OCI-LY7 (cell line): Measurements from ENCODE around the gene ATAD3C. TPM values are rescaled to one million over a fixed set of nuclear protein-coding genes. Genes with fewer than 3 reads are reported as not detected.

Experiments
- BruUV-seq: library from RNA; stranded (reverse); fragments of 400-500 nt; replicated peaks from 2 replicates; lab custom pipeline; 2021; lab: Mats Ljungman, UMichigan
- CTCF ChIA-PET: fragments of 300-600 bp; sonication (Branson Sonifier 250); formaldehyde crosslinking; loops from one replicate; lab custom pipeline; 2022; ENCODE audit warnings: antibody characterized with exemption; ENCODE audit not compliant: unreplicated experiment; lab: Charles Lee
- POLR2A ChIA-PET: fragments of 300-600 bp; sonication (Branson Sonifier 250); formaldehyde crosslinking; loops from one replicate; lab custom pipeline; 2022; ENCODE audit warnings: antibody characterized with exemption; lab: Charles Lee
- DNase-seq: peaks from one replicate; pipeline ENCODE4 v3.0.0-alpha.2; 2015; ENCODE audit warnings: low spot score
- H2AFZ ChIP-seq: fragments of 200-600 bp; sonication (generic), shearing (Covaris generic); 2 replicates; pipeline ENCODE4 v1.6.1; 2014; ENCODE audit warnings: mild to moderate bottlenecking, antibody characterized with exemption, low read length, moderate library complexity
- H3K27ac ChIP-seq: fragments of 200-600 bp; sonication (generic); 2 replicates; pipeline ENCODE4 v1.5.1; 2014; ENCODE audit warnings: mixed run types, low read depth, mild to moderate bottlenecking, moderate library complexity, low read length, inconsistent platforms; ENCODE audit not compliant: poor library complexity, severe bottlenecking
- H3K36me3 ChIP-seq: fragments of 200-600 bp; sonication (generic); 2 replicates; pipeline ENCODE4 v1.6.1; 2014; ENCODE audit warnings: mild to moderate bottlenecking, antibody characterized with exemption, low read length, moderate library complexity, mixed read lengths; ENCODE audit not compliant: insufficient read depth
- H3K4me1 ChIP-seq: fragments of 200-600 bp; sonication (generic); 2 replicates; pipeline ENCODE4 v1.5.1; 2014; ENCODE audit warnings: mild to moderate bottlenecking, low read length; ENCODE audit not compliant: insufficient read depth, poor library complexity, severe bottlenecking
- H3K4me2 ChIP-seq: fragments of 200-600 bp; sonication (generic); 2 replicates; pipeline ENCODE4 v1.6.1; 2014; ENCODE audit warnings: mild to moderate bottlenecking, low read length
- H3K4me3 ChIP-seq: fragments of 200-600 bp; sonication (generic); 2 replicates; pipeline ENCODE4 v1.5.1; 2014; ENCODE audit warnings: mild to moderate bottlenecking, low read depth, low read length; ENCODE audit not compliant: poor library complexity, severe bottlenecking
- H3K79me2 ChIP-seq: fragments of 200-600 bp; sonication (generic); 2 replicates; pipeline ENCODE4 v1.6.1; 2016; ENCODE audit warnings: low read depth, mild to moderate bottlenecking, low read length, moderate library complexity, mixed read lengths; ENCODE audit not compliant: insufficient read depth
- H3K9me2 ChIP-seq: fragments of 200-600 bp; sonication (generic); 2 replicates; pipeline ENCODE4 v1.6.1; 2016; ENCODE audit warnings: mild to moderate bottlenecking, low read length, mixed read lengths; ENCODE audit not compliant: insufficient read depth
- H3K9me3 ChIP-seq: fragments of 200-600 bp; sonication (generic); 2 replicates; pipeline ENCODE4 v1.6.1; 2014; ENCODE audit warnings: mild to moderate bottlenecking, mixed run types, low read length, mixed read lengths
- H4K20me1 ChIP-seq: fragments of 200-600 bp; sonication (generic); 2 replicates; pipeline ENCODE4 v1.6.1; 2014; ENCODE audit warnings: mild to moderate bottlenecking, antibody characterized with exemption, low read length, moderate library complexity, mixed read lengths; ENCODE audit not compliant: insufficient read depth
- EZH2phosphoT487 ChIP-seq: fragments of 200-600 bp; sonication (generic); IDR thresholded peaks from 2 replicates; pipeline ENCODE4 v1.6.1; 2018; ENCODE audit warnings: low read depth, borderline replicate concordance, mild to moderate bottlenecking, mixed run types, antibody characterized with exemption, low read length, moderate library complexity, mixed read lengths
- intact Hi-C: fragments of 100-400 bp; cut with micrococcal nuclease; formaldehyde crosslinking; loops from one replicate; pipeline ENCODE4 v1.10.0; 2022; ENCODE audit not compliant: unreplicated experiment
- total RNA-seq, 2 experiments: library from RNA; depleted of rRNA in 1 of 2; stranded (reverse); fragments of >200 nt in 1 of 2; shearing (Covaris generic) in 1 of 2; gene quantifications; 2 replicates each; pipeline ENCODE4 v1.2.3, GENCODE V29; 2014 to 2022
- TF ChIP-seq, protein P1 (sequence below): fragments of 200-600 bp; sonication (generic); conservative IDR thresholded peaks from 2 replicates; pipeline ENCODE4 v1.5.1; 2014; ENCODE audit warnings: mild to moderate bottlenecking, antibody characterized with exemption, low read length, moderate library complexity, mixed read lengths

ATAD3C gene
- total RNA-seq, 2 experiments from 2014 or later: 1.6 to 3.0 TPM

DNA sequence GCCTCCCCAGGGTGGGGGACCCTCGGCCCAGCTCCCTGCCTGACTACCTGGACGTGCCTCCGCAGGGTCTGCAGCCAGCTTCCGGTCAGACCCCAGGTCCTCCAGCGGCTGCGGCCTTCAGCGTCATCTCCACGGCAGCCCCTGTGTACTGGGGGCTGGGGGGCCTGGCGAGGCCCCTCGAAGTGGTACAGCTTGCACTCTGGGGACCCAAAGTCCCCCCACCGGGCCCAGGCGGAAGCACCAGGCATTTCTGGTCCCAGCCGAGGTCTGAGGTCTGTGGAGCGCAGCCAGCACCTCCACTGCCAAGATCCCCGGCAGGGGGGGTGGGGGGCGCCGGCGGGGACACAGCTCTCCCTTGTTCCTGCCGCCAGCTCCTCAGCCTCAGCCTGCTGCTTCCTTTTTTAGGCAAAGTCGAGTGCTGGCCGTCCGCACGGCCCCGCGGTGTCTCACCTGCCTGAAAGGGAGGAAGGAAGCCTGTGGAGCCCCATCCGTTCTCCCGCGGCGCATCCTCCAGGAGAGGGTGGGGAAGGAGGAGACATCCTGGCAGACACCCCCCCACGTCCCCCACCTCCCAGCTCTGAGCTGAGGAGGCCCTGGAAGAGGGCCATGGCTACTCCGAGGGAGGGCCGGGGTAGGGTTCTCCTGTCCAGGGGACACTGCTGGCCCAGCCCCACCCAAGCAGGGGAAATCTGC is 15.2 kb upstream of the ATAD3C start:
- Histone ChIP-seq H3K4me1 (no peaks in the 10 kb centered on the region), H3K9me2 (no peaks in the 10 kb centered on the region), H3K4me2 (no peak overlapping the region), H3K79me2 (no peaks in the 10 kb centered on the region), H2AFZ (no peak overlapping the region), H3K36me3 (no peaks in the 10 kb centered on the region), H4K20me1 (no peaks in the 10 kb centered on the region), H3K4me3 (no peak overlapping the region), H3K9me3 (no peaks in the 10 kb centered on the region), H3K27ac (no peak overlapping the region)
- ChIA-PET POLR2A (no interaction called here), CTCF (no interaction called here)
- intact Hi-C loops: no loop called here
- no TSS peak for BruUV-seq
- DNase-seq: no peak
- TF ChIP-seq, protein P1, sequence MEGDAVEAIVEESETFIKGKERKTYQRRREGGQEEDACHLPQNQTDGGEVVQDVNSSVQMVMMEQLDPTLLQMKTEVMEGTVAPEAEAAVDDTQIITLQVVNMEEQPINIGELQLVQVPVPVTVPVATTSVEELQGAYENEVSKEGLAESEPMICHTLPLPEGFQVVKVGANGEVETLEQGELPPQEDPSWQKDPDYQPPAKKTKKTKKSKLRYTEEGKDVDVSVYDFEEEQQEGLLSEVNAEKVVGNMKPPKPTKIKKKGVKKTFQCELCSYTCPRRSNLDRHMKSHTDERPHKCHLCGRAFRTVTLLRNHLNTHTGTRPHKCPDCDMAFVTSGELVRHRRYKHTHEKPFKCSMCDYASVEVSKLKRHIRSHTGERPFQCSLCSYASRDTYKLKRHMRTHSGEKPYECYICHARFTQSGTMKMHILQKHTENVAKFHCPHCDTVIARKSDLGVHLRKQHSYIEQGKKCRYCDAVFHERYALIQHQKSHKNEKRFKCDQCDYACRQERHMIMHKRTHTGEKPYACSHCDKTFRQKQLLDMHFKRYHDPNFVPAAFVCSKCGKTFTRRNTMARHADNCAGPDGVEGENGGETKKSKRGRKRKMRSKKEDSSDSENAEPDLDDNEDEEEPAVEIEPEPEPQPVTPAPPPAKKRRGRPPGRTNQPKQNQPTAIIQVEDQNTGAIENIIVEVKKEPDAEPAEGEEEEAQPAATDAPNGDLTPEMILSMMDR: no peak
- TF ChIP-seq EZH2phosphoT487: no peak

DNA sequence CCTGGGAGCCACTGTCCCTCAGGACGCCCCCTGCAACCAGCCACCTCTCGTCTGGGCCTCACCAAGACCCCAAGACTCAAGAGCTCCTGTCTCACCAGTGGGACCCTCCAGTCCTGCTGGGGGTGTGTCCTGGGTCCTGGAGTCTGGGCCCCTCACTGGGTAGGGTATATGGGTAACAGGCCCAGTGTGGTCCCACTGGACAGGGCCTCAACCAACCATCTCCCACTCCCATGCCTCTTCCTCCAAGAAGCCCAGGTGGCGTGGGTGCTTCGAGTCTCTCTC is 14.7 kb upstream of the ATAD3C start:
- no TSS peak for BruUV-seq
- H3K4me3 ChIP-seq: no peak overlapping the region
- H2AFZ ChIP-seq: no peak overlapping the region
- H3K4me2 ChIP-seq: no peak overlapping the region
- no peaks in the 10 kb centered on the region for H3K9me2 ChIP-seq
- H3K27ac ChIP-seq: no peak overlapping the region
- H3K79me2 ChIP-seq: no peaks in the 10 kb centered on the region
- DNase-seq: no peak
- intact Hi-C loops: no loop called here
- TF ChIP-seq, protein P1: no peak
- no peak for TF ChIP-seq EZH2phosphoT487
- no peaks in the 10 kb centered on the region for H3K36me3 ChIP-seq
- ChIA-PET CTCF (no interaction called here), POLR2A (no interaction called here)
- no peaks in the 10 kb centered on the region for H4K20me1 ChIP-seq
- H3K9me3 ChIP-seq: no peaks in the 10 kb centered on the region
- no peaks in the 10 kb centered on the region for H3K4me1 ChIP-seq

DNA sequence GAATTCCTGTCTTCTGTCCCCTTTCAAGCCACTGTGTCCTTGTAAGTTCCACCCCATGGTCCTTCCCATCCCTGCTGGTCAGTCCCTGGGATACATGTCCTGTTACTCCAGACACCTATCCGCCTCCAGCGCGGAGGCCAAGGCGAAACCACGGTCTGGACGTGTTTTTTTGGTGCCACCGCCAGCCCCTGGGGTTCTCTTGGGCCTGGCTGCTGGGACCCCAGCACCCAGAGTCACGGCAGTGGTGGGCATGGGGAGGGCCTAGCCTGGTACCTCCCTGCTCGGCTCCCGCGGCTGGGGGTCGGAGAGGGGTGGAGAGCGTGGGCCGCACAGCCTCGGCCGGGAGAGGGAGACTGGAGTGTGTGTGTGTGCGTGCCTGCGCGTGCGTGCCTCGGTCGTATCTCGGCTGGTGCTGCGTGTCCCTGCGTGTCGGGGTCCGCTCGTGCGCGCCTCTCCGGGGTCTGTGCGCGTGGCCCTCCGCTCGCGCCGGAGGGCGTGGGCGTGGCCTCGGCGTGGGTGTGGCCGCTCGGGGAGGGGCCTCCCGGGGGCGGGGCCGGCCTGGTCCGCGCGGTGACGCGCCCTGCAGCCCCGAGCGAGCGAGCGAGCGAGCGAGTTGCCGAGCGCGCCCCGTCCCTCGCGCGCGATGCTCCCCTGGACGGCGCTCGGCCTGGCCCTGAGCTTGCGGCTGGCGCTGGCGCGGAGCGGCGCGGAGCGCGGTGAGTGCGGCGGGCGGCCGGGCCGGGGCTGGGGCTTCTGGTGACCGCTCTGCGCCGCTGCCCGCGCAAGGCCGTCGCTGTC is 14.2 kb upstream of the ATAD3C start, which contains the start of gene VWA1:
VWA1 (plus strand) TSS at position 585 of the 798 bp plus-strand sequence; CDS start at position 644, 59 bp downstream.
- no peaks in the 10 kb centered on the region for H3K79me2 ChIP-seq
- no peak within 1 kb of the TSS for H3K4me3 ChIP-seq
- no peak within 1 kb of the TSS for H2AFZ ChIP-seq
- intact Hi-C loops: no loop called here
- H3K4me2 ChIP-seq: no peak within 1 kb of the TSS
- no peaks in the 10 kb centered on the region for H4K20me1 ChIP-seq
- H3K9me3 ChIP-seq: no peaks in the 10 kb centered on the region
- H3K36me3 ChIP-seq: no peaks in the 10 kb centered on the region
- TF ChIP-seq, protein P1: no peak
- no peak for TF ChIP-seq EZH2phosphoT487
- no peaks in the 10 kb centered on the region for H3K4me1 ChIP-seq
- H3K9me2 ChIP-seq: no peaks in the 10 kb centered on the region
- ChIA-PET CTCF (no interaction called here), POLR2A (no interaction called here)
- no peak within 1 kb of the TSS for H3K27ac ChIP-seq
- DNase-seq: no peak
- BruUV-seq: no TSS peak
